ENCODE data around the gene FREY1.

FREY1 gene

DNA sequence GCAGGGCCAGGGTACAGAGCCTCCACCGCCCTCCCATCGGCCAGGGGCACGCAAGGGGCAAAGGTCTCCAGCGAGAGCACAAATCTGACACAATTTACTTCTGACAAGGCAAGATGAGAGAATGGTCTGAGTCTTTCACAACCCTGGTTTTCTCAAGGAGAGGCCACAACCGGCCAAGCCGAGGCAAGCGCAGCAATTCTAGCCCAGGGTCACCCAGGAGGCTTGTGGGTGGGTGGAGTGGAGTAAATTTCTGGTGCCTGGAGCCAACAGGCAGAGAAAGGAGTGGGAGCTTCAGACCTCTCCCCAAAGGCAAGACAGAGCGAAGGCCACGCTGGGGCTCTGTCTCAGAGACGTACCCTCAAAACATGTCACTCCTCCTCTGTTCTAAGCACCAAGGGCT is 24.7 kb upstream of the FREY1 start:
- no peak for TF ChIP-seq POLR2AphosphoS5 (IDR thresholded peaks at IDR 0.05; ENCODE audit: borderline replicate concordance, low read depth, low read length)
- Histone ChIP-seq H3K9me3 (ENCODE audit: low read depth, low read length) (no peaks in the 10 kb centered on the region), H3K36me3 (ENCODE audit: insufficient read depth, low read length) (peaks cover 33% of the 10 kb centered on the region), H3K27ac (no peak overlapping the region), H3K9ac (ENCODE audit: insufficient read length) (no peak overlapping the region), H3K4me3 (no peak overlapping the region)
- no peak for DNase-seq (ENCODE audit: low read depth, low spot score)

GRCh38 chr11:45930951-45931570 is 24.0 kb upstream of the FREY1 start:
- TF ChIP-seq POLR2AphosphoS5 (IDR thresholded peaks at IDR 0.05; ENCODE audit: borderline replicate concordance, low read depth, low read length): no peak
- no peak for TF ChIP-seq FOXP2 (optimal IDR thresholded peaks at IDR 0.05; ENCODE audit: control extremely low read depth, extremely low read length, insufficient read depth)
- no peak for TF ChIP-seq EZH2 (IDR thresholded peaks at IDR 0.05)
- Histone ChIP-seq H3K27ac (no peak overlapping the region), H3K36me3 (ENCODE audit: insufficient read depth, low read length) (peaks cover 29% of the 10 kb centered on the region), H3K9me3 (ENCODE audit: low read depth, low read length) (no peaks in the 10 kb centered on the region), H3K9ac (ENCODE audit: insufficient read length) (no peak overlapping the region), H3K4me3 (no peak overlapping the region)
- DNase-seq (ENCODE audit: low read depth, low spot score): no peak

DNA sequence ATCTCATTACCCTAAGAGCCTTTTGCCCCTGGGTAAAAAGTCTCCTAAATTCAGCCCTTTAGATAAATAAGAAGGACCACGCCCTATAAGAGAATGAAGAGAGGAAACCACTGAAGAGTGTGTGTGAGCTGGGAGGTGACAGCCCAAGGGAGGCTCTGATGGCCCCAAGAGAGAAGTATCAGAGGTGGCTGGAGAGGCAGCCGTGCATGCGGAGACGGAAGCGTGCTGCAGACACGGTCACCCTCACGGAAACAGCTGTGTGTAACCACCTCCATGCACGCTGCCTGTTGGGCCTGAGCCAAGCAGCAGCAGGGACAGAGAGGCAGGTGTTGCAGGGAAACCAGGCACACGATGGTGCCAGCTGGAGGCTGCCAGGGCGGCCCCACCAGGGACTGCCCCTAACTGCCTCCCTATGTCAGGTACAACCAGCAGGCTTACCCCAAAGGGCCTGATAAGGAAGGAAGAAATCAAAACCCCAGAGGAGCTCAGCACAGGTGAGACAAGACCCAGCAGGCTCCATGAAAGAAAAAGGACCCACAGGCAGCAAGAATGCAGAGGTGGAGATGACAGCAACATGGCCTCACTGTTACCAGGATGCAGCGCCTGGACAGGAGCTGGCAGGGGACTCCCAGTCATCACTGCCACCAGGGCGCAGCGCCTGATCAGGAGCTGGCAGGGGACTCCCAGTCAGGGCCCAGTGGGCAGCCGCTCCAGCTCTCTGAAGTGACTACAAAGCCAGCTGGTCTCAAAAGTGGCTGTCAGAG is 23.1 kb upstream of the FREY1 start:
- Histone ChIP-seq H3K36me3 (ENCODE audit: insufficient read depth, low read length) (peaks cover 21% of the 10 kb centered on the region; the same call in 1 of the 2 replicates), H3K9me3 (ENCODE audit: low read depth, low read length) (no peaks in the 10 kb centered on the region), H3K9ac (ENCODE audit: insufficient read length) (no peak overlapping the region), H3K4me3 (no peak overlapping the region), H3K27ac (no peak overlapping the region)
- TF ChIP-seq FOXP2 (optimal IDR thresholded peaks at IDR 0.05; ENCODE audit: control extremely low read depth, extremely low read length, insufficient read depth) (no peak), POLR2AphosphoS5 (IDR thresholded peaks at IDR 0.05; ENCODE audit: borderline replicate concordance, low read depth, low read length) (no peak), EZH2 (IDR thresholded peaks at IDR 0.05) (no peak)
- DNase-seq (ENCODE audit: low read depth, low spot score): no peak

DNA sequence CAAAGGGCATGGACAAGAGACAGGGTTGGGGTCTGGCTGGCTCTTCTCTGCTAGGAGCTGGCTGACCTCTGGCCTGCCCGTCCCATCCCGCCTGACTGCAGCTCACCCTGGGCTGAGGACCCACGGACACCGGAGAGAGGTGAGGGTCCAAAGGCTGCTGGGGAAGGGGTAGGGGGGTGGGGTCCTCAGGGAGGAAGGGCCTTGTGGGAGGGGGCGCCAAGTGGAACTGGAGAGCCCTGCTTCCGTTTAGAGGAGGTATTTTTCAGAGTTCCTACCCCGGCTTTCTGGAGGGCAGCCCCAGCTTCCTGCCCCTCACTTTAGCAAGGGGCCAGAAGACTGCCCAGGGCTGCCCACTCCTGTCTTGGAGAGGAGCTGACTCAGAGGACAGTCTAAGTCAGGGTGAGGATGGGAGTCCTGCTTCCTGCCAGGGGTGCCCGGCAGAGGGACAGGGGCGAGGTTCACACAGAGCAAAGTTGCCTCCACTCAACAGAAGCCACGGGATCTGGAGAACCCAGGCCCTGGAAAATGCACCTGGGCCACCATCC is 22.5 kb upstream of the FREY1 start:
- H3K9ac ChIP-seq (ENCODE audit: insufficient read length): no peak overlapping the region
- DNase-seq (ENCODE audit: low read depth, low spot score): no peak
- peaks cover 14% of the 10 kb centered on the region; the same call in 1 of the 2 replicates for H3K36me3 ChIP-seq (ENCODE audit: insufficient read depth, low read length)
- no peak for TF ChIP-seq EZH2 (IDR thresholded peaks at IDR 0.05)
- TF ChIP-seq FOXP2 (optimal IDR thresholded peaks at IDR 0.05; ENCODE audit: control extremely low read depth, extremely low read length, insufficient read depth): no peak
- TF ChIP-seq POLR2AphosphoS5 (IDR thresholded peaks at IDR 0.05; ENCODE audit: borderline replicate concordance, low read depth, low read length): no peak
- no peak overlapping the region for H3K27ac ChIP-seq
- H3K4me3 ChIP-seq: no peak overlapping the region
- no peaks in the 10 kb centered on the region for H3K9me3 ChIP-seq (ENCODE audit: low read depth, low read length)

GRCh38 chr11:45928535-45929215 is 21.6 kb upstream of the FREY1 start:
- Histone ChIP-seq H3K27ac (no peak overlapping the region), H3K36me3 (ENCODE audit: insufficient read depth, low read length) (peaks cover 5% of the 10 kb centered on the region; the same call in 1 of the 2 replicates)

DNA sequence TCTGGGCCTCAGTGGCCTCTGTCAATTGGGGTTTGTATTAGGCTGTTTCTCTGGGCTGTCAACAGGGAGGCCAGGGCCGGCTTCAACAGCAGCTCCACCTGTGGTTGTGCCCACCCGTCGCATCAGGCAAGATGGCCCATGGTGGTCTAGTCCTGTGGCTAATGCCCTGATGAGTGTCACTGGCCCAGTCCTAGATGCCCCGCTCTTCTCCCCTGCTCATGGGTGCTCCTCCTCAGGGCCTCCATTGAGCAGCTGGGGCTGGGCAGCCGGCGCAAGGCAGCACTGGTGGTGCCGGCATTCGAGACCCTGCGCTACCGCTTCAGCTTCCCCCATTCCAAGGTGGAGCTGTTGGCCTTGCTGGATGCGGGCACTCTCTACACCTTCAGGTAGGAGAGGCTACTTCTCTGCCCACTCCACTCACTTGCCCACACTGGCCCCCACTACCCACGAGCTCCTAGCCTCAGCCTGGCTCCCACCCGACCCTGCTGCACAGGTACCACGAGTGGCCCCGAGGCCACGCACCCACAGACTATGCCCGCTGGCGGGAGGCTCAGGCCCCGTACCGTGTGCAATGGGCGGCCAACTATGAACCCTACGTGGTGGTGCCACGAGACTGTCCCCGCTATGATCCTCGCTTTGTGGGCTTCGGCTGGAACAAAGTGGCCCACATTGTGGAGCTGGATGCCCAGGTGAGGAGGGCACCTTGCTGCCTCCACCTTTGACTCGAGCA is 20.8 kb upstream of the FREY1 start:
- no peak overlapping the region for H3K27ac ChIP-seq
- H3K9ac ChIP-seq (ENCODE audit: insufficient read length): no peak overlapping the region
- no peak overlapping the region for H3K4me3 ChIP-seq
- no peaks in the 10 kb centered on the region for H3K9me3 ChIP-seq (ENCODE audit: low read depth, low read length)
- H3K36me3 ChIP-seq (ENCODE audit: insufficient read depth, low read length): peaks cover 2% of the 10 kb centered on the region; the same call in 1 of the 2 replicates
- no peak for DNase-seq (ENCODE audit: low read depth, low spot score)
- TF ChIP-seq FOXP2 (optimal IDR thresholded peaks at IDR 0.05; ENCODE audit: control extremely low read depth, extremely low read length, insufficient read depth) (no peak), EZH2 (IDR thresholded peaks at IDR 0.05) (no peak), POLR2AphosphoS5 (IDR thresholded peaks at IDR 0.05; ENCODE audit: borderline replicate concordance, low read depth, low read length) (no peak)

More at GRCh38 chr11:45928535-45929215, 21.6 kb upstream of the FREY1 start:
- no peak for TF ChIP-seq EZH2 (IDR thresholded peaks at IDR 0.05)
- H3K9me3 ChIP-seq (ENCODE audit: low read depth, low read length): no peaks in the 10 kb centered on the region
- DNase-seq (ENCODE audit: low read depth, low spot score): no peak
- no peak overlapping the region for H3K9ac ChIP-seq (ENCODE audit: insufficient read length)
- H3K4me3 ChIP-seq: no peak overlapping the region

DNA sequence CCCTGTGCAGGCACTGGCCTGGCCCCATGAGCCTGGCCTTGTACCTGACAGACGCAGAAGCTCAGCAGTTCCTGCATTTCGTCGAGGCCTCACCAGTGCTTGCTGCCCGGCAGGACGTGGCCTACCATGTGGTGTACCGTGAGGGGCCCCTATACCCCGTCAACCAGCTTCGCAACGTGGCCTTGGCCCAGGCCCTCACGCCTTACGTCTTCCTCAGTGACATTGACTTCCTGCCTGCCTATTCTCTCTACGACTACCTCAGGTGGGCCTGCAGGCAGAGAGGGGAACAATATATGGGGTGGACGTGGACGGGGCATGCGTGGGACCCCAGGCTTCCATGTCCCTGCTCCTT is 20.2 kb upstream of the FREY1 start:
- DNase-seq (ENCODE audit: low read depth, low spot score): no peak
- no peak overlapping the region for H3K9ac ChIP-seq (ENCODE audit: insufficient read length)
- no peaks in the 10 kb centered on the region for H3K9me3 ChIP-seq (ENCODE audit: low read depth, low read length)
- no peak for TF ChIP-seq EZH2 (IDR thresholded peaks at IDR 0.05)
- TF ChIP-seq POLR2AphosphoS5 (IDR thresholded peaks at IDR 0.05; ENCODE audit: borderline replicate concordance, low read depth, low read length): no peak
- no peak for TF ChIP-seq FOXP2 (optimal IDR thresholded peaks at IDR 0.05; ENCODE audit: control extremely low read depth, extremely low read length, insufficient read depth)
- H3K4me3 ChIP-seq: no peak overlapping the region
- peaks cover 2% of the 10 kb centered on the region; the same call in 1 of the 2 replicates for H3K36me3 ChIP-seq (ENCODE audit: insufficient read depth, low read length)
- no peak overlapping the region for H3K27ac ChIP-seq

All from SK-N-MC (cell line).